ENCODE measurements around the gene CACNA1S. TPM values are rescaled to one million over a fixed set of nuclear protein-coding genes. Genes with fewer than 3 reads are reported as not detected.

The CACNA1S gene
- total RNA-seq, 2 donors from 2014 or later: not detected

- Mint-ChIP-seq H3K36me3 (ENCODE audit: low read depth) (peaks cover 45% of the 10 kb centered on the region), H3K27ac (peak overlapping the region; percentile 98), H3K4me1 (peaks cover 51% of the 10 kb centered on the region), H3K4me3 (peak overlapping the region; percentile 99), H3K9me3 (no peaks in the 10 kb centered on the region), H3K27me3 (no peaks in the 10 kb centered on the region)
- no peak for ATAC-seq (replicated peaks)
Observed at GRCh38 chr1:201021630-201022492, 90.4 kb downstream of the CACNA1S start.

GRCh38 chr1:201020721-201021629 is 91.3 kb downstream of the CACNA1S start:
- no peaks in the 10 kb centered on the region for H3K9me3 Mint-ChIP-seq
- H3K27me3 Mint-ChIP-seq: no peaks in the 10 kb centered on the region
- peak overlapping the region; percentile 98 for H3K27ac Mint-ChIP-seq
- peaks cover 45% of the 10 kb centered on the region for H3K36me3 Mint-ChIP-seq (ENCODE audit: low read depth)
- peaks cover 46% of the 10 kb centered on the region for H3K4me1 Mint-ChIP-seq
- peak overlapping the region; percentile 99 for H3K4me3 Mint-ChIP-seq
- ATAC-seq (replicated peaks): no peak

GRCh38 chr1:201020040-201020591 is 92.1 kb downstream of the CACNA1S start:
- Mint-ChIP-seq H3K36me3 (ENCODE audit: low read depth) (peaks cover 45% of the 10 kb centered on the region), H3K9me3 (no peaks in the 10 kb centered on the region), H3K27me3 (no peaks in the 10 kb centered on the region), H3K4me1 (peaks cover 45% of the 10 kb centered on the region), H3K27ac (peak overlapping the region; percentile 98), H3K4me3 (peak overlapping the region; percentile 99)
- no peak for ATAC-seq (replicated peaks)

- H3K27me3 Mint-ChIP-seq: no peaks in the 10 kb centered on the region
- no peaks in the 10 kb centered on the region for H3K9me3 Mint-ChIP-seq
- peak; percentile 83 for ATAC-seq (replicated peaks)
- peak overlapping the region; percentile 99 for H3K4me3 Mint-ChIP-seq
- peaks cover 51% of the 10 kb centered on the region for H3K4me1 Mint-ChIP-seq
- peaks cover 45% of the 10 kb centered on the region for H3K36me3 Mint-ChIP-seq (ENCODE audit: low read depth)
- peak overlapping the region; percentile 98 for H3K27ac Mint-ChIP-seq
Observed at GRCh38 chr1:201019321-201019977, 92.8 kb downstream of the CACNA1S start.

GRCh38 chr1:201017828-201018163 is 94.4 kb downstream of the CACNA1S start:
- ATAC-seq (replicated peaks): no peak
- peak overlapping the region; percentile 99 for H3K4me3 Mint-ChIP-seq
- no peaks in the 10 kb centered on the region for H3K9me3 Mint-ChIP-seq
- H3K4me1 Mint-ChIP-seq: peaks cover 62% of the 10 kb centered on the region
- H3K36me3 Mint-ChIP-seq (ENCODE audit: low read depth): peaks cover 47% of the 10 kb centered on the region
- H3K27me3 Mint-ChIP-seq: no peaks in the 10 kb centered on the region
- peak overlapping the region; percentile 98 for H3K27ac Mint-ChIP-seq

GRCh38 chr1:201016943-201017827 is 95.0 kb downstream of the CACNA1S start:
- Mint-ChIP-seq H3K4me3 (peak overlapping the region; percentile 99), H3K9me3 (no peaks in the 10 kb centered on the region), H3K36me3 (ENCODE audit: low read depth) (peaks cover 44% of the 10 kb centered on the region), H3K4me1 (peaks cover 68% of the 10 kb centered on the region), H3K27me3 (no peaks in the 10 kb centered on the region), H3K27ac (peak overlapping the region; percentile 98)
- no peak for ATAC-seq (replicated peaks)

- peaks cover 78% of the 10 kb centered on the region for H3K4me1 Mint-ChIP-seq
- H3K27ac Mint-ChIP-seq: peak overlapping the region; percentile 98
- H3K27me3 Mint-ChIP-seq: no peaks in the 10 kb centered on the region
- ATAC-seq (replicated peaks): no peak
- H3K36me3 Mint-ChIP-seq (ENCODE audit: low read depth): peaks cover 35% of the 10 kb centered on the region
- H3K9me3 Mint-ChIP-seq: no peaks in the 10 kb centered on the region
- peak overlapping the region; percentile 99 for H3K4me3 Mint-ChIP-seq
Observed at GRCh38 chr1:201016211-201016651, 96.0 kb downstream of the CACNA1S start.

GRCh38 chr1:201015551-201016091 is 96.6 kb downstream of the CACNA1S start:
- H3K27ac Mint-ChIP-seq: peak overlapping the region; percentile 98
- H3K4me1 Mint-ChIP-seq: peaks cover 76% of the 10 kb centered on the region
- no peaks in the 10 kb centered on the region for H3K9me3 Mint-ChIP-seq
- no peaks in the 10 kb centered on the region for H3K27me3 Mint-ChIP-seq
- peak overlapping the region; percentile 99 for H3K4me3 Mint-ChIP-seq
- peak; percentile 48 for ATAC-seq (replicated peaks)
- peaks cover 29% of the 10 kb centered on the region for H3K36me3 Mint-ChIP-seq (ENCODE audit: low read depth)

- H3K9me3 Mint-ChIP-seq: no peaks in the 10 kb centered on the region
- H3K4me3 Mint-ChIP-seq: peak overlapping the region; percentile 99
- peaks cover 68% of the 10 kb centered on the region for H3K4me1 Mint-ChIP-seq
- H3K27ac Mint-ChIP-seq: peak overlapping the region; percentile 98
- ATAC-seq (replicated peaks): no peak
- peaks cover 22% of the 10 kb centered on the region for H3K36me3 Mint-ChIP-seq (ENCODE audit: low read depth)
- no peaks in the 10 kb centered on the region for H3K27me3 Mint-ChIP-seq
Observed at GRCh38 chr1:201014816-201015200, 97.4 kb downstream of the CACNA1S start.

GRCh38 chr1:201013991-201014815 is 98.0 kb downstream of the CACNA1S start:
- no peak for ATAC-seq (replicated peaks)
- Mint-ChIP-seq H3K36me3 (ENCODE audit: low read depth) (peaks cover 22% of the 10 kb centered on the region), H3K27ac (peak overlapping the region; percentile 98), H3K4me3 (peak overlapping the region; percentile 99), H3K4me1 (peaks cover 68% of the 10 kb centered on the region), H3K9me3 (no peaks in the 10 kb centered on the region), H3K27me3 (no peaks in the 10 kb centered on the region)

- no peaks in the 10 kb centered on the region for H3K9me3 Mint-ChIP-seq
- H3K27me3 Mint-ChIP-seq: no peaks in the 10 kb centered on the region
- H3K36me3 Mint-ChIP-seq (ENCODE audit: low read depth): peaks cover 17% of the 10 kb centered on the region
- peaks cover 60% of the 10 kb centered on the region for H3K4me1 Mint-ChIP-seq
- peak overlapping the region; percentile 92 for H3K27ac Mint-ChIP-seq
- peak; percentile 65 for ATAC-seq (replicated peaks)
- H3K4me3 Mint-ChIP-seq: peak overlapping the region; percentile 73
Observed at GRCh38 chr1:201013031-201013485, 99.2 kb downstream of the CACNA1S start.

- Mint-ChIP-seq H3K9me3 (no peaks in the 10 kb centered on the region), H3K27ac (peak overlapping the region; percentile 92), H3K4me3 (peak overlapping the region; percentile 73), H3K4me1 (peaks cover 53% of the 10 kb centered on the region), H3K27me3 (no peaks in the 10 kb centered on the region), H3K36me3 (ENCODE audit: low read depth) (peaks cover 17% of the 10 kb centered on the region)
- no peak for ATAC-seq (replicated peaks)
Observed at GRCh38 chr1:201011616-201012015, 100.6 kb downstream of the CACNA1S start.
